Globus pallidus (tissue), 1 donor: ENCODE results near the gene PIP5K1A.

Experiments used
- DNase-seq: peaks from one replicate; pipeline ENCODE4 v3.0.0-alpha.2; 2015; ENCODE audit warnings: low spot score

PIP5K1A gene

GRCh38 chr1:151289080-151289935 lies 91.0 kb downstream of the PIP5K1A start:
- no peak for DNase-seq

GRCh38 chr1:151289991-151290708 lies 91.8 kb downstream of the PIP5K1A start:
- no peak for DNase-seq

GRCh38 chr1:151290709-151291303 lies 92.5 kb downstream of the PIP5K1A start:
- no peak for DNase-seq

GRCh38 chr1:151292207-151293030 lies 94.1 kb downstream of the PIP5K1A start:
- DNase-seq = no peak

GRCh38 chr1:151293093-151293492 lies 94.7 kb downstream of the PIP5K1A start:
- no peak for DNase-seq

- peak; percentile 92 for DNase-seq
Observed at GRCh38 chr1:151294742-151295462, 96.5 kb downstream of the PIP5K1A start.
